Loucy (cell line): ENCODE data around the gene CD200R1.

Experiments
- H2AFZ ChIP-seq: fragments of 200-600 bp; sonication (generic); 2 replicates; pipeline ENCODE4 v1.6.0; 2016; ENCODE audit warnings: antibody characterized with exemption, mild to moderate bottlenecking, low read length, moderate library complexity
- H3F3A ChIP-seq: fragments of 200-600 bp; 2 replicates; pipeline ENCODE4 v1.6.0; 2016; ENCODE audit warnings: antibody characterized with exemption, low read depth, mild to moderate bottlenecking
- H3K27me3 ChIP-seq: fragments of 200-600 bp; sonication (generic); 2 replicates; pipeline ENCODE4 v1.6.1; 2014; ENCODE audit warnings: low read length, mild to moderate bottlenecking; ENCODE audit not compliant: insufficient read depth, poor library complexity, severe bottlenecking
- H3K36me3 ChIP-seq: fragments of 200-600 bp; sonication (generic); 2 replicates; pipeline ENCODE4 v1.6.1; 2016; ENCODE audit warnings: low read length; ENCODE audit not compliant: insufficient read depth
- H3K4me1 ChIP-seq: fragments of 200-600 bp; sonication (generic); 2 replicates; pipeline ENCODE4 v1.5.1; 2014; ENCODE audit warnings: low read length, mild to moderate bottlenecking; ENCODE audit not compliant: insufficient read depth, poor library complexity, severe bottlenecking
- H3K4me2 ChIP-seq: fragments of 200-600 bp; sonication (generic); 2 replicates; pipeline ENCODE4 v1.6.0; 2014; ENCODE audit warnings: antibody characterized with exemption, low read length, low read depth, mild to moderate bottlenecking; ENCODE audit not compliant: poor library complexity, severe bottlenecking
- H3K4me3 ChIP-seq: fragments of 200-600 bp; sonication (generic); 2 replicates; pipeline ENCODE4 v1.5.1; 2014; ENCODE audit warnings: low read length, mild to moderate bottlenecking, mixed read lengths; ENCODE audit not compliant: poor library complexity, severe bottlenecking
- H3K79me2 ChIP-seq: fragments of 200-600 bp; sonication (generic); 2 replicates; pipeline ENCODE4 v1.6.1; 2014; ENCODE audit warnings: low read length; ENCODE audit not compliant: insufficient read depth
- H3K9ac ChIP-seq: fragments of 200-600 bp; sonication (generic); 2 replicates; pipeline ENCODE4 v1.6.0; 2014; ENCODE audit warnings: mild to moderate bottlenecking, low read depth, low read length, moderate library complexity; ENCODE audit not compliant: poor library complexity, severe bottlenecking
- H3K9me2 ChIP-seq: fragments of 200-600 bp; sonication (generic); replicated peaks from 2 replicates; pipeline ENCODE4 v1.6.1; 2016; ENCODE audit warnings: low read depth, low read length, mixed read lengths
- H3K9me3 ChIP-seq: fragments of 200-600 bp; sonication (generic); 2 replicates; pipeline ENCODE4 v1.6.1; 2014; ENCODE audit warnings: mild to moderate bottlenecking, antibody characterized with exemption, low read length, low read depth; ENCODE audit not compliant: insufficient read depth
- H4K20me1 ChIP-seq: fragments of 200-600 bp; sonication (generic); 2 replicates; pipeline ENCODE4 v1.6.0; 2014; ENCODE audit warnings: antibody characterized with exemption, low read length, mild to moderate bottlenecking; ENCODE audit not compliant: insufficient read depth, poor library complexity, severe bottlenecking
- EZH2phosphoT487 ChIP-seq: fragments of 200-600 bp; IDR thresholded peaks from 2 replicates; pipeline ENCODE4 v1.6.1; 2018; ENCODE audit warnings: antibody characterized with exemption, mild to moderate bottlenecking, moderate library complexity, borderline replicate concordance
- TF ChIP-seq, protein P1 (sequence below): fragments of 200-600 bp; sonication (generic); conservative IDR thresholded peaks from 2 replicates; pipeline ENCODE4 v1.5.1; 2014; ENCODE audit warnings: mild to moderate bottlenecking, antibody characterized with exemption, low read length

The CD200R1 gene

DNA sequence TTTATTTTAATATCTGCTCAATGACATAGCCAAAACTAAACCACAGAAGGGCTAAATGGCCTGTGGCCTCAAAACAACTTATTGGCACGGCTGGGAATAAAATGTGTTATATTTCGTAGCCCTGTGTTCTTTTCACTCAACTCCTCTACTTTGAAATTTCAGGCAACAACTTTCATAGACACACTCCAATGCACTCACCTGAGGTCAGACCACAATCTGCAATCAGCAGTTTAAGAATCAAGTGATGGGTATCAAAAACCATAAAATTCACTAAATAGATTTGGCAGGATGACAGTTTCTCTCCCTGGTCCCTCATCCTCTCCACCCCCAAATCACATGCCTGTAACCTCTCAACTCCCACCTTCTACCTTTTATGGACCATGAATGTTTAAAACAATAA, 2.0 kb upstream of the CD200R1 start:
- H2AFZ ChIP-seq: no peak overlapping the region
- H4K20me1 ChIP-seq: no peaks in the 10 kb centered on the region
- no peak overlapping the region for H3K9ac ChIP-seq
- no peaks in the 10 kb centered on the region for H3K9me3 ChIP-seq
- H3K4me2 ChIP-seq: no peak overlapping the region
- no peak for TF ChIP-seq EZH2phosphoT487
- TF ChIP-seq, protein P1, sequence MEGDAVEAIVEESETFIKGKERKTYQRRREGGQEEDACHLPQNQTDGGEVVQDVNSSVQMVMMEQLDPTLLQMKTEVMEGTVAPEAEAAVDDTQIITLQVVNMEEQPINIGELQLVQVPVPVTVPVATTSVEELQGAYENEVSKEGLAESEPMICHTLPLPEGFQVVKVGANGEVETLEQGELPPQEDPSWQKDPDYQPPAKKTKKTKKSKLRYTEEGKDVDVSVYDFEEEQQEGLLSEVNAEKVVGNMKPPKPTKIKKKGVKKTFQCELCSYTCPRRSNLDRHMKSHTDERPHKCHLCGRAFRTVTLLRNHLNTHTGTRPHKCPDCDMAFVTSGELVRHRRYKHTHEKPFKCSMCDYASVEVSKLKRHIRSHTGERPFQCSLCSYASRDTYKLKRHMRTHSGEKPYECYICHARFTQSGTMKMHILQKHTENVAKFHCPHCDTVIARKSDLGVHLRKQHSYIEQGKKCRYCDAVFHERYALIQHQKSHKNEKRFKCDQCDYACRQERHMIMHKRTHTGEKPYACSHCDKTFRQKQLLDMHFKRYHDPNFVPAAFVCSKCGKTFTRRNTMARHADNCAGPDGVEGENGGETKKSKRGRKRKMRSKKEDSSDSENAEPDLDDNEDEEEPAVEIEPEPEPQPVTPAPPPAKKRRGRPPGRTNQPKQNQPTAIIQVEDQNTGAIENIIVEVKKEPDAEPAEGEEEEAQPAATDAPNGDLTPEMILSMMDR: no peak
- H3F3A ChIP-seq: no peaks in the 10 kb centered on the region
- H3K4me3 ChIP-seq: no peak overlapping the region
- H3K36me3 ChIP-seq: no peaks in the 10 kb centered on the region
- H3K4me1 ChIP-seq: peaks cover 18% of the 10 kb centered on the region
- no peaks in the 10 kb centered on the region for H3K27me3 ChIP-seq
- no peaks in the 10 kb centered on the region for H3K9me2 ChIP-seq
- no peaks in the 10 kb centered on the region for H3K79me2 ChIP-seq

DNA sequence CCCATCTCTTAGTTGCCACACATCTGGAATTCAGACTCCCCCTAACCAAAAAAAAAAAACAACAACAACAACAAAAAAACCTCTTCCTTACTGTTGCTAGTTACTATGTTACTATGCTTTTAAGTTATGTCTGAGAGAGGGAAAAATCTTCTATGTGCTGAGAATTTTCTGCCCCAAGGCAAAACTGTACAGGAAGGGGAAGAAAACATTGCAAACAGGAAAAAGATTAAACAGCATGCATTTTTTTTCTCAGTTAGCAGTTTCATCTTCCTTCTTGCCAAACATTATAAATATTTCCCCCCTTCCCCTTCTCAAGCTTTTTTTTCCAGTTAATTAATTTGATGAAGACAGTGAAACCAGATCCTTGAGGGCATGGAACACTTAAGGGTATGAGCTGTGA, 1.1 kb upstream of the CD200R1 start:
- Histone ChIP-seq H3K4me3 (no peak overlapping the region), H3K9me2 (no peaks in the 10 kb centered on the region), H2AFZ (peak overlapping the region; percentile 68), H3K79me2 (no peaks in the 10 kb centered on the region), H3K9ac (no peak overlapping the region), H3F3A (no peaks in the 10 kb centered on the region), H3K4me2 (no peak overlapping the region), H3K9me3 (no peaks in the 10 kb centered on the region), H3K36me3 (no peaks in the 10 kb centered on the region), H4K20me1 (no peaks in the 10 kb centered on the region), H3K27me3 (no peaks in the 10 kb centered on the region), H3K4me1 (peaks cover 18% of the 10 kb centered on the region)
- TF ChIP-seq EZH2phosphoT487: no peak
- TF ChIP-seq, protein P1: no peak

DNA sequence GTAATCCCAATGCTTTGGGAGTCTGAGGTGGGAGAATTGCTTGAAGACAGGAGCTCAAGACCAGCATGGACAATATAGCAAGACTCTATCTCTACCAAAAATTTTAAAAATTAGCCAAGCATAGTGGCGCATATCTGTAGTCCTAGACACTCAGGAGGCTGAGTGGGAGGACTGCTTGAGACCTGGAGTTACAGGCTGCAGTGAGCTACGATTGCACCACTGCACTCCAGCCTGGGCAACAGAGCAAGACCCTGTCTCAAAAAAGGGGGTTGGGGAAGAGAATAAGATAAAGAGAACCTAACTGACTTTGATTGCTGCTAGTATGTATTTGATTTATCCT, 755 bp downstream of the CD200R1 start:
- Histone ChIP-seq H3K9ac (no peak overlapping the region), H2AFZ (no peak overlapping the region), H3K9me2 (no peaks in the 10 kb centered on the region), H3K79me2 (no peaks in the 10 kb centered on the region), H3K4me2 (no peak overlapping the region), H3K9me3 (no peaks in the 10 kb centered on the region), H3F3A (no peaks in the 10 kb centered on the region), H3K4me3 (no peak overlapping the region), H4K20me1 (no peaks in the 10 kb centered on the region), H3K36me3 (no peaks in the 10 kb centered on the region), H3K4me1 (peaks cover 18% of the 10 kb centered on the region), H3K27me3 (no peaks in the 10 kb centered on the region)
- TF ChIP-seq EZH2phosphoT487: no peak
- TF ChIP-seq, protein P1: no peak
